Measurements from ENCODE around the gene CIART.
"Not testable (repeated sequence)": the region's sequence is repeated elsewhere in the genome, so short reads cannot be mapped to it uniquely, and the experiment has no call there.

The CIART gene

DNA sequence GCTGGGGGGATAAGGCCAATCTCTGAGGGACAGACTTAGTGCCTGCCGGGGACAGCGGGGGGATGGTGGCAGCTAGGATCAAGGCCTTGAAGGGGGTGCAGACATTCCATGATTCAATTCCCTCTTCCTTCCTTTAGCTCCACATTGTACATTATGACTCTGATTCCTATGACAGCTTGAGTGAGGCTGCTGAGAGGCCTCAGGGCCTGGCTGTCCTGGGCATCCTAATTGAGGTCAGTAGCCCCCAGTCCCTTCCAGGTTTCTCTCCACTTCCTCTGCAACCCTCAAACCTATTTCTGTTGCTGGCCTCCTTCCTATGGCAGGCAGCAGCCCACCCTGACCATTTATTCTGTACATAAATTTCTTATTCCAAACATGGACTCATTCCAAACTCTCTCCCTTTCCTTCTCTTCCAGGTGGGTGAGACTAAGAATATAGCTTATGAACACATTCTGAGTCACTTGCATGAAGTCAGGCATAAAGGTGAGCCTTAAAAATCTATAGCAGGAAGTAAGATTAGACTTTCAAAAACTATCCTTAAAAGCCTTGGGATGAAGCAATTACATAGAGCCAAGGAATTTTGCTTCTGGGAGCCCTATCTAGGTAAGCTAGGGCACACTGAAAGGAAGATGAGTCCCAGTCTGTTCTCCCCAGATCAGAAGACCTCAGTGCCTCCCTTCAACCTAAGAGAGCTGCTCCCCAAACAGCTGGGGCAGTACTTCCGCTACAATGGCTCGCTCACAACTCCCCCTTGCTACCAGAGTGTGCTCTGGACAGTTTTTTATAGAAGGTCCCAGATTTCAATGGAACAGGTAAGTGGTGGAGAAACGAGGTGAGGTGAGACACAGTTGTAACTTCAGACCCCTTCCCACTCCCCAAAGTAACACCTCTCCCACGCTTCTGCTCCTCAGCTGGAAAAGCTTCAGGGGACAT is 19.7 kb upstream of the CIART start:
- DNase-seq, result no peak

DNA sequence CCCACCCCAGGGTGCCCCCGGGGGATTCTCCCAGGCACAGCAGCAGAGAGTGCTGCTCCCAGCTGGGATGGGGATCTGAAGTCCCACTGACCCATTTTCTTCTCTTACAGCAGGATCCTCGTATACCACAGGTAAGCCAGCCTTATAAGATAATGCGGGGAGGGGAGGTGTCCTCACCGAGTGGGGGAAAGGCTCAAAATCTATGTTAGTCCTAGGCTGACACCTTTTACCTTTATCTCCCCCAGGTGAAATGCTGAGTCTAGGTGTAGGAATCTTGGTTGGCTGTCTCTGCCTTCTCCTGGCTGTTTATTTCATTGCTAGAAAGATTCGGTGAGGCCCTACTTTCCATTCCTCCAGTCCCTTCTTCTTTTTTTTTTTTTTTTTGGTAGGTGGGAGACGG is 18.8 kb upstream of the CIART start:
- no peak for DNase-seq

DNA sequence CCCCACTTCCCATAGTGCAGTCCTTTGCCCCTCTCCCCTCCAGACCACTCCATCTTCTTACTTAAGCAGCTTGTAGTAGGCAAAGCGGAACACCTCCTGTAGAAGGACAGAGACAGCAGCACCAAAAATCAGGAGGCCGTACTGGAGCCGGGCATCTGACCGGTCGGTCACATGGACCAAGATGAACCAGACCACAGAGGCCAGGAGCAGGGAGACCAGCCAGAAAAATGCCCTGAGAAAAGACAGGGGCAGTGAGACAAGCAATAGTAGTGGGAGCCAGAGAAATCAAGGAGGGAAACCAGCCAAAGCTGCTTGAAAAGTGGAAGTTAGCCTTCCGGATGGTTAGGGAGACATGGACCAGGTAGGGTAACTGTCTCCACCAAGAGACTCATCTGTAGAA is 14.5 kb upstream of the CIART start:
- DNase-seq, result no peak

DNA sequence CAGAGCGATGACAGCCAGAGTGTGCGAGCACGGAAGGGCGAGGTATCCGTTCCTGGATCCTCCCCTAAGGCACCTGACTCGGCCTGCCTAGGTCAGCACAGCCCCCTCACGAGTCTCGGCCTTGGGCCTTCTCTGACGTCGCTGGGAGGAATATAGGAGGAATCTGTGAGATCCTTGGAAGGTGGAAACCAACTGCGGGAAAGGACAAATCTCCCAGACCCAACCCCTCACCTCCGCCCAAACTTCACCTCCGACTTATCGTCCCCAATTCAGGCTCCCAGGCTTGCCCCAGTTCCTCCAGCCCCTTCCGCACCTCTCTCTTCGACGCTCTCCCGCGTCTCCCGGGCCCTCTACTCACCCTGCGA is 14.0 kb upstream of the CIART start:
- peak; percentile 25 to 44 for DNase-seq

- peak; percentile 96 to 97 for DNase-seq
These were observed 13.5 kb upstream of the CIART start, which contains the start of gene APH1A for GRCh38 chr1:150268705-150269403. Gene APH1A, minus strand, starts transcription at chr1:150269016. Its CDS starts 206 bp downstream, at chr1:150268810.

- DNase-seq, result no peak
These were observed 12.9 kb upstream of the CIART start for GRCh38 chr1:150269451-150269850.

- DNase-seq, result no peak
These were observed 10.9 kb upstream of the CIART start for GRCh38 chr1:150271291-150271959.

GRCh38 chr1:150273311-150273710 is 9.0 kb upstream of the CIART start:
- DNase-seq, result no peak

DNA sequence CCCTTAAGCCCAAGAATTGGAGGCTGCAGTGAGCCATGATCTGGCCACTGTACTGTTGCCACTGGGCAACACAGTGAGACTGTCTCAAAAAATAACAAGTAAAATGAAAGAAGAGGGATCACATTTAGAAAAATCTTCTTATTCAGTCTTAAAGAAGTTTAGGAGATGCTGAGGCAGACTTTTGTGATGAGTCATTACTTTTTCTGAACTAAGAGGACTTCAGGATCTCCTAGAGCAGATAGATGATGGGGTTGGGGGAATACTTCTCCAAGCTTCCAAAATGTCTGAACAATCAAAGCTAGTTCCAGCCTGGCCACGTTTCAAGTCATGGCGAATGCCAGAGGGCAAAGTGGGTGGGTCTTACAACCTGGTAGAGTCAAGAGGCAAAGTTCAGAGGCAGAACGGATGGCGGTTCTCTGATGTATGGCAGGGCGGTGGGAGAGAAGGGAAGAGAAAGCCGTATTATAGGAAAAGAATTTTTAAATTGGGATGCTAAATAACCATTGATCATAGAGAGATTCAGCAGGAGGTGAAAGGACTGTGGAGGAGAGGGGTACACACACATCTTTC is 2.1 kb upstream of the CIART start:
- DNase-seq, result no peak

- peak; percentile 59 to 72 for DNase-seq
These were observed 1.1 kb upstream of the CIART start for GRCh38 chr1:150281221-150281757.

GRCh38 chr1:150282558-150282958 is 204 bp downstream of the CIART start:
- peak in 1 of 2 experiments; percentile 6 for DNase-seq

DNA sequence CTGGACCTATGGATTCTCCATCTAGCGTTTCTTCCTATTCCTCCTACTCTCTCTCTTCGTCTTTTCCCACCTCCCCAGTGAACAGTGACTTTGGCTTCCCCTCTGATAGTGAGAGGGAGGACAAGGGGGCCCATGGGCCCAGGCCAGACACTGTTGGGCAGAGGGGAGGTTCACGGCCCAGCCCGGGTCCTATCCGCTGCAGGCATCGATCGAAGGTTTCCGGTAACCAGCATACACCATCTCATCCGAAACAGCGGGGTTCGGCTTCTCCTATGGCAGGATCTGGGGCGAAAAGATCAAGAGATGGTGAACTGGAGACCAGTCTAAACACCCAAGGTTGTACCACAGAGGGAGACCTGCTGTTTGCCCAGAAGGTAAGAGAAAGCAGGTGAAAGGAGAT is 906 bp downstream of the CIART start:
- DNase-seq, result no peak

- no peak for DNase-seq
These were observed 6.0 kb downstream of the CIART start for GRCh38 chr1:150288382-150288781.

- DNase-seq, result no peak
These were observed 6.5 kb downstream of the CIART start for GRCh38 chr1:150288822-150289221.

DNA sequence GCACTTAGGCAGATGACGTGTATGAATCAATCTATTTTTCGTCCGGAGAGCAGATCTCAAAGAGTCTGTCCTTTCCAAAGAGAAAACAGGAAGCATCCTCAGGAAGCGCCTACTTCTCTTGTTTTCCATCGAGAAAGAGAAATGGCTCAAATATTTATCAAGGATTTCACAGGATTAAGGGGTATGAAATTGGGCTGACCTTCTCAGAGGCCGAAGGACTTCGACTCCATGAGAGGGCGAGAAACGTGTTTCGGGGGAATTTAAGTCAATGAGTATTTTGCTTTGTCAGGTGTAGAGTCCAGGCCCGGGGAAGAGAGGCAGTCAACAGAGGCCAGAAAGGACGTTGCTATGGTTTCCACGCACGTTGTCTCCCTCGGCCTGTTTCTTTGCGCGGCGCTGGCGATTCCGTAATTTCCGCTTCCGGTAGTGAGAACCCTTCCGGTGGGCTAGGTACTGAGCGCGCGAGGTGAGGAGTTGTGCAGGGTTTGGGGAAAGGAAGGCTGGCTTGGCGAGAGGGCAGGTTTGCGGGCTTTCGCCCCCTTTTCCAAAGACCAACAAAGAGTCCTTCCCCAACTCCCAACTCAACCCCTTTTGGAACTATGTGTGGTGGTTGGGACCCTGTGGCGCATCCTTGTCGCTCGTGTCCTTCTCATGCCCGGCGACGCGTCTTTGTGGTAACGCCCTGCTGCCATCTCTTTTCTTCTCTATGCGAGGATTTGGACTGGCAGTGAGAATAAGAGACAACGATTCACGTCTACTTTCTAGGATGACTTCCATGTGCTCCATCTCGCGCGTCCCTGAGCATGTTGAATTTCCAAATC is 11.3 kb downstream of the CIART start, which contains the start of gene MRPS21:
MRPS21 (plus strand) TSS at position 429 of the 821 bp plus-strand sequence. CDS start 506 bp downstream, outside the sequence.
- peak; percentile 87 to 91 for DNase-seq

DNA sequence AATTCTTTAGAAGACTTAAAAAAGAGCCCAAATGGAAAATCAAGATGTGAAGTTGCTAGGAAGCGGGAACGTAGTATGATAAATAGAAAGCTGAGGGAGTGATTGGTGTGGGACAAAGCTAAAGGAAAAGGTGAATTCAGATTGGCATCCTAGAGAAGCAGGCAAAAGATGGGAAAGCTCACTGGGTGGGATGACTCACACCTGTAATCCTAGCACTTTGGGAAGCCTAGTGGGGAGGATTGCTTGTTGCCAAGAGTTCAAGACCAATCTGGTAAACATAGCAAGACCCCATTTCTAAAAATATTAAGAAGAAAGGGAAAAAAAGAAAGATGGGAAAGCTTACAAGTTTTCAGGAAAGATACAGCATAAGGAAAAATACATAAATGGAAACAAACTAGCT is 13.1 kb downstream of the CIART start:
- no peak for DNase-seq

GRCh38 chr1:150299716-150300115 is 17.4 kb downstream of the CIART start:
- DNase-seq, result no peak

DNA sequence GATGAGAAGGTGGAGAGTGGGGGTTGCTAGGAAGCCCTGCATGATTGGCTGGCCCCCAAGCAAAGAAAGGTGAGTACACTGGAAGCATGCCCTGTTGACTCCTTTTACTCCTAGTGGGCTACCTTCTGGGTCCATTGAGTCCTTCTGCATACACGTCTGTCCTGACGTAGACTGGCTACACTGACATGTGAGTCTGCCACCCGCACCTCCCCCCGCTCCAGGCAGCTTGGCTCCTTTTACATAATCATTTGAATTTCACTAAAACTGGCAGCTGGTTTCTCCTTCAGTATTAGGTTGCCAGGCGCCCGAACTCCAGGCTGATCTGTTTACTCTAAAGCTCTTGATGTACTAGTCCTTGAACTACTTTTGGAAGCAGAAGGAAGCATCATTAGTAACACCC is 20.0 kb downstream of the CIART start:
- no peak for DNase-seq

DNA sequence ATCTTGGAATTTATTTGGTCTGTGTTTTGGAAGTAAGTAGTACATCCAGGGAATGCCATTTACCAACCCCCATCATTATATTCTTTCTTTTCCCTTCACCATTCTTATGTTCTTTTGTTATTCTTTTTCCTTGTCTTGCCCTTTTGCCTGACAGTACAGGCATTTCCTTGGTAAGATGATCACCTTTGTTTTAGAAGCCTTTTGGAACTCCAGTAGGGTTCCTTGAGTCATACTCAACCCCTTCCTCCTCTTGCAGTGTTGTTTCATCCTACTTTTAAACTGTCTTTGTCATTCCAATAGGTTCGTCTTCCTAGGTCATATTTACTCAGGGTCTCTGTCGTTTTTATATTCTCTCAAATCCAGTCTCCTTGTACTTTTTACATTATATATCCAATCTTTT is 20.5 kb downstream of the CIART start:
- DNase-seq, result no peak

GRCh38 chr1:150308585-150308984 is 26.2 kb downstream of the CIART start:
- not testable (repeated sequence) for DNase-seq

GRCh38 chr1:150309758-150310508 is 27.6 kb downstream of the CIART start:
- no peak for DNase-seq

All from activated CD4-positive, alpha-beta T cell treated with anti-CD3 and anti-CD28 coated beads, Interleukin-2, amount 50 U/mL, for 48 hours (primary cell).